Measurements from ENCODE around the gene HAUS7.
"Not testable (repeated sequence)": the region's sequence is repeated elsewhere in the genome, so short reads cannot be mapped to it uniquely, and the experiment has no call there.

The HAUS7 gene

GRCh38 chrX:153414856-153415510, 55.4 kb downstream of the HAUS7 start:
- FAIRE-seq (no peak), DNase-seq (ENCODE audit: extremely low spot score, insufficient read length, low read depth) (no peak)

GRCh38 chrX:153413731-153414130, 56.6 kb downstream of the HAUS7 start:
- FAIRE-seq = no peak
- no peak for DNase-seq (ENCODE audit: extremely low spot score, insufficient read length, low read depth)

GRCh38 chrX:153412746-153413720, 57.3 kb downstream of the HAUS7 start:
- DNase-seq (ENCODE audit: extremely low spot score, insufficient read length, low read depth) = no peak

GRCh38 chrX:153411988-153412574, 58.3 kb downstream of the HAUS7 start:
- no peak for FAIRE-seq

More at GRCh38 chrX:153412746-153413720, 57.3 kb downstream of the HAUS7 start:
- no peak for FAIRE-seq

GRCh38 chrX:153411255-153411987, 59.0 kb downstream of the HAUS7 start, which contains the start of gene ZFP92:
Gene ZFP92 (plus strand): TSS chrX:153411472. CDS start chrX:153418323, 6,851 bp downstream.
- DNase-seq (ENCODE audit: extremely low spot score, insufficient read length, low read depth) (peak; percentile 43), FAIRE-seq (peak; percentile 12)

More at GRCh38 chrX:153411988-153412574, 58.3 kb downstream of the HAUS7 start:
- DNase-seq (ENCODE audit: extremely low spot score, insufficient read length, low read depth) = no peak

- no peak for FAIRE-seq
- no peak for DNase-seq (ENCODE audit: extremely low spot score, insufficient read length, low read depth)
These were observed 59.5 kb downstream of the HAUS7 start for GRCh38 chrX:153410888-153411254.

GRCh38 chrX:153410373-153410772, 60.0 kb downstream of the HAUS7 start:
- FAIRE-seq = no peak
- DNase-seq (ENCODE audit: extremely low spot score, insufficient read length, low read depth) = no peak

- FAIRE-seq (no peak), DNase-seq (ENCODE audit: extremely low spot score, insufficient read length, low read depth) (no peak)
These were observed 60.8 kb downstream of the HAUS7 start for GRCh38 chrX:153409414-153410101.

- DNase-seq (ENCODE audit: extremely low spot score, insufficient read length, low read depth) (no peak), FAIRE-seq (no peak)
These were observed 61.5 kb downstream of the HAUS7 start for GRCh38 chrX:153408871-153409351.

GRCh38 chrX:153408221-153408721, 62.1 kb downstream of the HAUS7 start:
- DNase-seq (ENCODE audit: extremely low spot score, insufficient read length, low read depth) (no peak), FAIRE-seq (no peak)

- DNase-seq (ENCODE audit: extremely low spot score, insufficient read length, low read depth) (no peak), FAIRE-seq (no peak)
These were observed 62.6 kb downstream of the HAUS7 start for GRCh38 chrX:153407736-153408135.

GRCh38 chrX:153406903-153407302, 63.5 kb downstream of the HAUS7 start:
- DNase-seq (ENCODE audit: extremely low spot score, insufficient read length, low read depth) (no peak), FAIRE-seq (no peak)

- no peak for DNase-seq (ENCODE audit: extremely low spot score, insufficient read length, low read depth)
- no peak for FAIRE-seq
These were observed 64.4 kb downstream of the HAUS7 start for GRCh38 chrX:153406011-153406410.

GRCh38 chrX:153405426-153405825, 65.0 kb downstream of the HAUS7 start:
- DNase-seq (ENCODE audit: extremely low spot score, insufficient read length, low read depth) (no peak), FAIRE-seq (no peak)

- not testable (repeated sequence) for DNase-seq (ENCODE audit: extremely low spot score, insufficient read length, low read depth)
These were observed 66.0 kb downstream of the HAUS7 start for GRCh38 chrX:153404333-153404732.

GRCh38 chrX:153401133-153401764, 69.1 kb downstream of the HAUS7 start, which contains the start of gene PNMA6E:
Gene PNMA6E (minus strand): TSS chrX:153401350. CDS start chrX:153398849, 2,501 bp downstream.
- FAIRE-seq = no peak
- DNase-seq (ENCODE audit: extremely low spot score, insufficient read length, low read depth) = no peak

More at GRCh38 chrX:153404333-153404732, 66.0 kb downstream of the HAUS7 start:
- FAIRE-seq = peak; percentile 21

GRCh38 chrX:153400146-153401132, 69.9 kb downstream of the HAUS7 start:
- DNase-seq (ENCODE audit: extremely low spot score, insufficient read length, low read depth) (peak; percentile 39), FAIRE-seq (peak; percentile 79)
